PC-9 (cell line): ENCODE results near the gene ANTXR2.

ENCODE experiments used
- EZH2 ChIP-seq: fragments of 200-600 bp; sonication (generic); IDR thresholded peaks from 2 replicates; pipeline ENCODE4 v1.8.0; 2017; ENCODE audit warnings: antibody characterized with exemption, low read depth
- TF ChIP-seq, protein P1 (sequence below): fragments of 200-600 bp; sonication (generic); conservative IDR thresholded peaks from 2 replicates; pipeline ENCODE4 v1.6.1; 2017; ENCODE audit warnings: mixed run types, antibody characterized with exemption, mild to moderate bottlenecking, moderate library complexity

DNA sequence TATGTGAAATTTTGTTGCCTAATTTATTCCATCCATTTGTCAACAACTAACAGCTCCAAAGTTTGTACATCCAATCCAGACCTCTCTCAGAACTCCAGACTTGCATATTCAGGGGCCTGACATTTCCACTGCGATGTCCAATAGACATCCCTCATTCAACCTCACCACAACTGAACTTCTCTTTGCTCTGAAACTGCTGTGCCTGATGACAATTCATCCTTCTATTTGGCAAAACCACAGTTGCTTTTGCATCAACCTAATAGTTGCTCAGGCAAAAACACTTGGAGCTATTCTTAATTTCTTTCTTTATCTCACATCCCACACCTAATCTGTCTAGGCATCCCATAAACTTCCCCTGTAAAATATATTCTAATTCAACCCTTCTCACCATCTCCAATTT is 56.5 kb downstream of the ANTXR2 start:
- TF ChIP-seq, protein P1, sequence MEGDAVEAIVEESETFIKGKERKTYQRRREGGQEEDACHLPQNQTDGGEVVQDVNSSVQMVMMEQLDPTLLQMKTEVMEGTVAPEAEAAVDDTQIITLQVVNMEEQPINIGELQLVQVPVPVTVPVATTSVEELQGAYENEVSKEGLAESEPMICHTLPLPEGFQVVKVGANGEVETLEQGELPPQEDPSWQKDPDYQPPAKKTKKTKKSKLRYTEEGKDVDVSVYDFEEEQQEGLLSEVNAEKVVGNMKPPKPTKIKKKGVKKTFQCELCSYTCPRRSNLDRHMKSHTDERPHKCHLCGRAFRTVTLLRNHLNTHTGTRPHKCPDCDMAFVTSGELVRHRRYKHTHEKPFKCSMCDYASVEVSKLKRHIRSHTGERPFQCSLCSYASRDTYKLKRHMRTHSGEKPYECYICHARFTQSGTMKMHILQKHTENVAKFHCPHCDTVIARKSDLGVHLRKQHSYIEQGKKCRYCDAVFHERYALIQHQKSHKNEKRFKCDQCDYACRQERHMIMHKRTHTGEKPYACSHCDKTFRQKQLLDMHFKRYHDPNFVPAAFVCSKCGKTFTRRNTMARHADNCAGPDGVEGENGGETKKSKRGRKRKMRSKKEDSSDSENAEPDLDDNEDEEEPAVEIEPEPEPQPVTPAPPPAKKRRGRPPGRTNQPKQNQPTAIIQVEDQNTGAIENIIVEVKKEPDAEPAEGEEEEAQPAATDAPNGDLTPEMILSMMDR: no peak
- no peak for TF ChIP-seq EZH2
